Measurements from ENCODE around the gene NUDT22.

Gene NUDT22

GRCh38 chr11:64231546-64231945, 5.5 kb downstream of the NUDT22 start:
- TF ChIP-seq, protein P1, sequence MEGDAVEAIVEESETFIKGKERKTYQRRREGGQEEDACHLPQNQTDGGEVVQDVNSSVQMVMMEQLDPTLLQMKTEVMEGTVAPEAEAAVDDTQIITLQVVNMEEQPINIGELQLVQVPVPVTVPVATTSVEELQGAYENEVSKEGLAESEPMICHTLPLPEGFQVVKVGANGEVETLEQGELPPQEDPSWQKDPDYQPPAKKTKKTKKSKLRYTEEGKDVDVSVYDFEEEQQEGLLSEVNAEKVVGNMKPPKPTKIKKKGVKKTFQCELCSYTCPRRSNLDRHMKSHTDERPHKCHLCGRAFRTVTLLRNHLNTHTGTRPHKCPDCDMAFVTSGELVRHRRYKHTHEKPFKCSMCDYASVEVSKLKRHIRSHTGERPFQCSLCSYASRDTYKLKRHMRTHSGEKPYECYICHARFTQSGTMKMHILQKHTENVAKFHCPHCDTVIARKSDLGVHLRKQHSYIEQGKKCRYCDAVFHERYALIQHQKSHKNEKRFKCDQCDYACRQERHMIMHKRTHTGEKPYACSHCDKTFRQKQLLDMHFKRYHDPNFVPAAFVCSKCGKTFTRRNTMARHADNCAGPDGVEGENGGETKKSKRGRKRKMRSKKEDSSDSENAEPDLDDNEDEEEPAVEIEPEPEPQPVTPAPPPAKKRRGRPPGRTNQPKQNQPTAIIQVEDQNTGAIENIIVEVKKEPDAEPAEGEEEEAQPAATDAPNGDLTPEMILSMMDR (conservative IDR thresholded peaks at IDR 0.05; ENCODE audit: control insufficient read depth, insufficient read depth, low read depth, low read length), result no peak
- H3K4me3 ChIP-seq (ENCODE audit: control insufficient read depth, low read depth, low read length), result no peak overlapping the region
- no peak for DNase-seq (ENCODE audit: low read depth)

- no peak for DNase-seq (ENCODE audit: low read depth)
- TF ChIP-seq, protein P1 (conservative IDR thresholded peaks at IDR 0.05; ENCODE audit: control insufficient read depth, insufficient read depth, low read depth, low read length), result no peak
- H3K4me3 ChIP-seq (ENCODE audit: control insufficient read depth, low read depth, low read length), result no peak overlapping the region
Observed at GRCh38 chr11:64232182-64232966, 6.3 kb downstream of the NUDT22 start.

GRCh38 chr11:64232967-64233315, 6.9 kb downstream of the NUDT22 start:
- TF ChIP-seq, protein P1 (conservative IDR thresholded peaks at IDR 0.05; ENCODE audit: control insufficient read depth, insufficient read depth, low read depth, low read length), result no peak
- no peak for DNase-seq (ENCODE audit: low read depth)
- no peak overlapping the region for H3K4me3 ChIP-seq (ENCODE audit: control insufficient read depth, low read depth, low read length)

DNA sequence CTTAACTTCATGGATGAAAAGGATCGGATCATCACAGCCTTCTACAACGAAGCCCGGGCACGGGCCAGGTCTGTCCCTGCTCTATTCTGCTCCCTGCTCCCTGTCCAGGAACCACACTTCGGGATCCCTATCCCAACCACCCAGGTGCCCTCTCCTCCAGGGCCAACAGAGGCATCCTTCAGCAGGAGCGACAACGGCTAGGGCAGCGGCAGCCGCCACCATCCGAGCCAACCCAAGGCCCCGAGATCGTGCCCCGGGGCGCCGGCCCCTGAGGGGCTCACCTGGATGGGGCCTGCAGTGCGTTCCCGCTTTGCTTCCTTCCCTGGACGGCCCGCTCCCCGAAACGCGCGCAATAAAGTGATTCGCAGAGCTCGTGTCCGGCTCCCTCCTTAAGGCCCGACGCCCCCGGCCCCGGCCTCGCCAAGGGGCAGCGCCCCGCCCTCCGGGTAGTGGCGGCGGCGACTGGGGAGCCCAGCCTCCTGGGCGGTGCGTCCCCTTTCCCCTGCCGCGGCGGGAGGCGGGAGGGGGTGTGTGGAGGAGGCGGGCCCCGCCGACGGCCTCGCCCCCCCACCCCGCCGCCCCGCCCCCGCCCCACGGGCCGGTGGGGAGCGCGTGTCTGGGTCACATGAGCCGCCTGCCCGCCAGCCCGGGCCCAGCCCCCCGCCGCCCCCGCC, 8.0 kb downstream of the NUDT22 start, which contains the start of gene VEGFB:
VEGFB (plus strand) TSS at position 672 of the 674 bp plus-strand sequence. CDS start 250 bp downstream, outside the sequence.
- no peak for DNase-seq (ENCODE audit: low read depth)
- TF ChIP-seq, protein P1 (conservative IDR thresholded peaks at IDR 0.05; ENCODE audit: control insufficient read depth, insufficient read depth, low read depth, low read length), result no peak

DNA sequence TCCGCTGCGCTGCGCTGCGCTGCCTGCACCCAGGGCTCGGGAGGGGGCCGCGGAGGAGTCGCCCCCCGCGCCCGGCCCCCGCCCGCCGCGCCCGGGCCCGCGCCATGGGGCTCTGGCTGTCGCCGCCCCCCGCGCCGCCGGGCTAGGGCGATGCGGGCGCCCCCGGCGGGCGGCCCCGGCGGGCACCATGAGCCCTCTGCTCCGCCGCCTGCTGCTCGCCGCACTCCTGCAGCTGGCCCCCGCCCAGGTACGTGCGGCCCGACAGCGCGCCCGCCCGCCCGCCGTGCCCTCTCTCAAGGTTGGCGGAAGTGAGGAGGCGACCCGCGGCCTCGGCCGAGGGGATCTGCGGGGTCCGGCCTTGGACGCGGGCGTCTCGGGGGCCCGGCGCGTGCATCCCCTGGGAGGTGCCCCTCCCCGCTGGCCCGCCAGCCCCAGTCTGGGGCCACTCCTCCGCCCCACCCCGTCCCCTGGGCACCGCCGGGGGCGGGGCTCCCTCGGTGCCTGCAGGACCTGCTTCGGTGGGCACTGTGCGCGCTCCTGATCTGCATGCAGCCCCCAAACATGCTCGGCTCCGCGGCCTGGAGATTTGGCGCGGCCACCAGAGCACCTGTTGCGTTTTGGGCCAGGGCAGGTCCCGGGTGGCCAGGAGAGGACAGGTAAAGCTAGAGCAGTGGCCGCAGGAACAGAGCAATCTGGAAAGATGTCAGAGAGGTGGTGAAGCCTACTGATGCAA, 8.7 kb downstream of the NUDT22 start:
- TF ChIP-seq, protein P1 (conservative IDR thresholded peaks at IDR 0.05; ENCODE audit: control insufficient read depth, insufficient read depth, low read depth, low read length), result no peak
- no peak for DNase-seq (ENCODE audit: low read depth)
- H3K4me3 ChIP-seq (ENCODE audit: control insufficient read depth, low read depth, low read length), result peak overlapping the region; percentile 57

More for the DNA sequence above, 8.0 kb downstream of the NUDT22 start, which contains the start of gene VEGFB:
- peak within 1 kb of the TSS; percentile 57 for H3K4me3 ChIP-seq (ENCODE audit: control insufficient read depth, low read depth, low read length)

DNA sequence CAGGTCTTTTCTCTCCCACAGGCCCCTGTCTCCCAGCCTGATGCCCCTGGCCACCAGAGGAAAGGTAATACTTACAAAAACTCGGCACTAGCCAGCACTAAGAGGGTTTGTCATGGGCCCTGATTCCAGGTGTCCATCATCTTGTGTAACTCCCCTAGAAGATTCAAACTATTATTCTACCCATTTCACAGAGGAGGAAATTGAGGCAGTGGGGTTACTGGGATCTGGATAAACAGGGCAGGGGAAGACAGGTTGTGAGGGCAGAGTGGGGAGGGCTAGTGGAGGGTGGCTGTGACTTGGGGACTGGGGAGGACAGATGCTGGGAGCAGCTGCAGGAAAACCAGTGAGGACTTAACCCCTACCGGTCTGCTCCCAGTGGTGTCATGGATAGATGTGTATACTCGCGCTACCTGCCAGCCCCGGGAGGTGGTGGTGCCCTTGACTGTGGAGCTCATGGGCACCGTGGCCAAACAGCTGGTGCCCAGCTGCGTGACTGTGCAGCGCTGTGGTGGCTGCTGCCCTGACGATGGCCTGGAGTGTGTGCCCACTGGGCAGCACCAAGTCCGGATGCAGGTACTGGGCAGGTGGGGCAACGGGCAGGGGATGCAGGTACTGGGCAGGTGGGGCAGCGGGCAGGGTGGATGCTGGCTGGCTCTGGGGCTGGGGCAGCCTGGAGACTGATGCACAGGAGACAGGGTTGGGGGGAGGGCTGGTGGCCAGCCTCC, 9.5 kb downstream of the NUDT22 start:
- peak overlapping the region; percentile 57 for H3K4me3 ChIP-seq (ENCODE audit: control insufficient read depth, low read depth, low read length)
- TF ChIP-seq, protein P1 (conservative IDR thresholded peaks at IDR 0.05; ENCODE audit: control insufficient read depth, insufficient read depth, low read depth, low read length), result no peak
- DNase-seq (ENCODE audit: low read depth), result no peak

All from fibroblast of mammary gland (primary cell).